ENCODE measurements around the gene FATE1. TPM values are rescaled to one million over a fixed set of nuclear protein-coding genes. Genes with fewer than 3 reads are reported as not detected.

FATE1 gene
- total and polyA plus RNA-seq, 2 of the 8 experiments (the other 6 are each of a cell fraction or from before 2014, with no cell fraction given): 0.12 TPM; not detected in 1

DNA sequence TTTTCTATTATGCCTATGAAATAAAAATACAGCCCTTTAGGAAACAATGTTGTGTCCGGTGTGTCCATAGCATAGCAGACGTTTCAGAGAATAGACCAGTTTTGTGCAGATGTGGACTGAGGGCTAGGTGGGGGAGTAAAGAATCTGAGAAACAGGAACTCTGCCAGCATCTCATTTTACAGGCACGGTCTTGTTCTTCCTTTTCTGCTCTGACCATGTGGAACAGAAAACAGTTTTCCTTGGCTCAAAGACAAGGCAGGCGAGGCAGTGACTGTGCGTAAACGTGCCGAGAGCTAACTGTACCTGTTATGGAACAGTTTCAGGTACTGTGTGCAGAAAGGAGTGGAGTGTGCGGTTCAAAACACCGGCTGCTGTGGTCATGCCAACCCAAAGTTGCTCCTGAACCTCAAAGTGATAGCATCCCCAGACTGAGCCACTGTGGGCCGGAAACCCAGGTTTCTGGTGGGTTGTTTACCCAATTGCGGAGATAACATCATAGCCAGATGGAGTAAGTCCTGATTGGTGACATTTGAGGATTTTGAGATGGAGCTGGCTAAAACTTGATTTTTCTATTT is 38.9 kb downstream of the FATE1 start:
- Histone ChIP-seq H3K56ac (replicated peaks; ENCODE audit: insufficient read length, low read depth, low read length) (no peak overlapping the region), H3K4me1 (replicated peaks in 1 of 4; ENCODE audit: control insufficient read depth in 3 of 4, insufficient read depth in 4 of 4, low read length in 3 of 4) (no peaks in the 10 kb centered on the region), H3K4me3 (ENCODE audit: extremely low read depth in 1 of 4, insufficient read depth in 2 of 4, low read depth in 3 of 4, low read length in 4 of 4) (no peak overlapping the region), H3K4ac (replicated peaks; ENCODE audit: insufficient read length, low read depth, low read length) (no peak overlapping the region), H3K9ac (replicated peaks in 1 of 4; ENCODE audit: extremely low read depth in 1 of 4, low read depth in 3 of 4, low read length in 3 of 4) (no peak overlapping the region), H3K9me3 (ENCODE audit: insufficient read depth in 2 of 2, low read depth in 1 of 2, low read length in 1 of 2) (no peaks in the 10 kb centered on the region), H3K18ac (ENCODE audit: extremely low read depth, low read length) (no peak overlapping the region), H4K8ac (ENCODE audit: extremely low read depth, insufficient read depth, low read length) (no peak overlapping the region), H4K20me1 (replicated peaks in 1 of 2; ENCODE audit: control insufficient read depth in 1 of 2, insufficient read depth in 2 of 2, low read length in 2 of 2) (no peaks in the 10 kb centered on the region), H2BK15ac (ENCODE audit: low read length) (no peak overlapping the region), H3K23me2 (ENCODE audit: low read depth, low read length) (no peaks in the 10 kb centered on the region), H2BK20ac (ENCODE audit: low read length) (no peak overlapping the region), H3K14ac (ENCODE audit: insufficient read length) (no peak overlapping the region), H2AK5ac (ENCODE audit: low read depth, low read length) (no peak overlapping the region), H3K79me1 (ENCODE audit: low read depth, low read length) (no peaks in the 10 kb centered on the region), H4K5ac (ENCODE audit: insufficient read length, low read depth, low read length) (no peak overlapping the region), H3K79me2 (ENCODE audit: control insufficient read depth in 1 of 2, insufficient read depth in 2 of 2, low read length in 2 of 2) (no peaks in the 10 kb centered on the region), H3K27me3 (replicated peaks in 1 of 4; ENCODE audit: control insufficient read depth in 3 of 4, extremely low read depth in 1 of 4, insufficient read depth in 3 of 4, low read length in 3 of 4) (0 out of 7 replicates have a peak, but pooled peaks cover 0 to 2% (median 0%) of the 10 kb centered on the region in 4 experiments), H2AFZ (ENCODE audit: low read length) (no peak overlapping the region), H3K36me3 (ENCODE audit: control insufficient read depth in 2 of 4, insufficient read depth in 4 of 4, low read length in 3 of 4) (no peaks in the 10 kb centered on the region), H3K27ac (ENCODE audit: low read depth, low read length) (no peak overlapping the region), H3K4me2 (ENCODE audit: insufficient read depth in 1 of 2, low read depth in 2 of 2, low read length in 2 of 2) (no peak overlapping the region), H2BK120ac (replicated peaks; ENCODE audit: low read depth, low read length) (no peak overlapping the region), H4K91ac (replicated peaks; ENCODE audit: insufficient read length, low read length) (no peak overlapping the region), H3K23ac (ENCODE audit: insufficient read length) (no peak overlapping the region), H2BK12ac (ENCODE audit: low read depth, low read length) (no peak overlapping the region), H2BK5ac (ENCODE audit: low read depth, low read length) (no peak overlapping the region)
- WGBS, 2 experiments (ENCODE audit: extremely low coverage in 1 of 2, insufficient coverage in 1 of 2, insufficient read length in 1 of 2, insufficient replicate concordance in 2 of 2, low coverage in 1 of 2, low lambda C conversion rate in 2 of 2, missing lambda C conversion rate in 1 of 2): 88% methylated on average over 10 of the region's 11 CpGs; no CpG with 5 or more reads in 1 of the 2 experiments
- ChIA-PET CTCF (ENCODE audit: partially characterized antibody) (interaction anchor here (0.8 to 3.5 kb wide), 6 partner anchors 220 to 887 kb away, joined by 4 to 14 read pairs (median 6); partner anchors contain the start of gene GABRE), POLR2A (ENCODE audit: partially characterized antibody) (no interaction called here)
- no peak for DNase-seq (ENCODE audit: low read depth in 1 of 2, low spot score in 2 of 2)
- FAIRE-seq: no peak
- no peak for TF ChIP-seq TBP (IDR thresholded peaks at IDR 0.05; ENCODE audit: low read depth, low read length)

Data from H1 (cell line).